GM12878 (cell line): ENCODE results near the gene CPLX1.

Experiments used
- CHD1 ChIP-seq: IDR thresholded peaks from 2 replicates; pipeline ENCODE4 v1.6.1; 2012; ENCODE audit warnings: low read depth, low read length, improper control_type of control experiment
- EP300 ChIP-seq, 2 experiments: fragments of 150-350 bp in 1 of 2; IDR thresholded peaks; 2 replicates each; pipeline ENCODE4 v1.6.1; 2011 to 2012; ENCODE audit warnings: low read depth in 2 of 2, low read length in 2 of 2, borderline replicate concordance in 1 of 2, improper control_type of control experiment in 1 of 2, inconsistent platforms in 1 of 2; ENCODE audit not compliant: control insufficient read depth in 1 of 2
- EZH2 ChIP-seq: IDR thresholded peaks from 2 replicates; pipeline ENCODE4 v1.6.1; 2012; ENCODE audit warnings: low read depth, mild to moderate bottlenecking, control low read depth, inconsistent platforms, low read length, borderline replicate concordance; ENCODE audit not compliant: control insufficient read depth
- GABPA ChIP-seq: IDR thresholded peaks from 2 replicates; pipeline ENCODE4 v1.6.1; 2014; ENCODE audit warnings: antibody characterized with exemption, low read depth, mild to moderate bottlenecking, inconsistent platforms
- JUND ChIP-seq: IDR thresholded peaks from 2 replicates; pipeline ENCODE4 v1.6.1; 2012; ENCODE audit warnings: low read depth, mild to moderate bottlenecking, low read length, improper control_type of control experiment, moderate library complexity
- MTA2 ChIP-seq: fragments of 450-650 bp; IDR thresholded peaks from 2 replicates; pipeline ENCODE4 v1.6.1; 2016; ENCODE audit warnings: low read depth, mild to moderate bottlenecking, moderate library complexity
- MTA3 ChIP-seq: IDR thresholded peaks from 2 replicates; pipeline ENCODE4 v1.6.1; 2012; ENCODE audit warnings: low read length, inconsistent platforms, borderline replicate concordance
- POLR2AphosphoS5 ChIP-seq: IDR thresholded peaks from 2 replicates; pipeline ENCODE4 v1.6.1; 2011; ENCODE audit warnings: mild to moderate bottlenecking, low read length, inconsistent platforms
- RAD21 ChIP-seq: IDR thresholded peaks from 2 replicates; pipeline ENCODE4 v1.6.1; 2011; ENCODE audit warnings: mild to moderate bottlenecking, low read depth, low read length, moderate library complexity; ENCODE audit not compliant: insufficient read depth
- SP1 ChIP-seq: IDR thresholded peaks from one replicate; pipeline ENCODE4 v1.6.1; 2011; ENCODE audit warnings: low read depth, low read length
- ZNF207 ChIP-seq: fragments of 450-650 bp; IDR thresholded peaks from 2 replicates; pipeline ENCODE4 v1.6.1; 2014; ENCODE audit warnings: antibody characterized with exemption, mild to moderate bottlenecking, borderline replicate concordance
- TF ChIP-seq, protein P1 (sequence below), 3 experiments: IDR thresholded peaks in 2 of 3; conservative IDR thresholded peaks in 1 of 3; 2 replicates each; pipeline ENCODE4 v1.5.1; 2011; ENCODE audit warnings: low read depth in 3 of 3, low read length in 3 of 3, mild to moderate bottlenecking in 3 of 3, control low read depth in 2 of 3, moderate library complexity in 2 of 3, inconsistent platforms in 1 of 3, mixed read lengths in 1 of 3; ENCODE audit not compliant: control insufficient read depth in 2 of 3, insufficient read depth in 1 of 3; ENCODE audit errors: extremely low read depth in 1 of 3
- TF ChIP-seq, protein P2 (sequence below): IDR thresholded peaks from 2 replicates; pipeline ENCODE4 v1.6.1; 2012; ENCODE audit warnings: low read depth, low read length, improper control_type of control experiment
- TF ChIP-seq, protein P3 (sequence below): IDR thresholded peaks from 2 replicates; pipeline ENCODE4 v1.6.1; 2012; ENCODE audit warnings: low read depth, low read length, improper control_type of control experiment

DNA sequence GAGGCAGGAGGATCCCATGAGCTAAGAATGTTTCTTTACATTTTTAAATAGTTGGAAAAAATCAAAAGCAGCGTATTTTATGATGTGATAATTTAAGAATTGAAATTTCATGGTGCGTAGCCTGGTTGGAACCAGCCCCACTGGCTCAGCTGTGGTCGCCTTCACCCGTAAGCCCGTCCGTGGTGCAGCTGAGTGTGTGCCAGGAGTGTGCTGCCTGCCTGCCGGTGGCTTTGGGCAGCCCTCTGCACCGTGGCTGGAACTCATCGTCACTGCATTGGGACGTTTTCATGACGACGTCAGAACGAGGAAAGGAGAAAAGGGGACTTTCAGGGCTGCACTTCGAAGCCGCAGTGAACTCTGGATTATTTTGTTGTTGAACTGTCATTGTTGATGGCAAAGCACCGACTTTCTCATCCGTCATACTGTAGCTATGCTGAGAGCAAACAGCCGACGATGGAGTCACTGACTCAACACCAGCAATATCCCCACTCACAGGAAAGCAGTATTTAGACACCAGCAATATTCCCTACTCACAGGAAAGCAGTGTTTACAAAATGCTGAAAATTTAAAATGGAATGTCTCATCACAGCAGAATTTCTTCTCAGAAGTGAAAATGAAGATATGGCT lies 85.2 kb downstream of the CPLX1 start:
- no peak for TF ChIP-seq EZH2
- TF ChIP-seq, protein P1, sequence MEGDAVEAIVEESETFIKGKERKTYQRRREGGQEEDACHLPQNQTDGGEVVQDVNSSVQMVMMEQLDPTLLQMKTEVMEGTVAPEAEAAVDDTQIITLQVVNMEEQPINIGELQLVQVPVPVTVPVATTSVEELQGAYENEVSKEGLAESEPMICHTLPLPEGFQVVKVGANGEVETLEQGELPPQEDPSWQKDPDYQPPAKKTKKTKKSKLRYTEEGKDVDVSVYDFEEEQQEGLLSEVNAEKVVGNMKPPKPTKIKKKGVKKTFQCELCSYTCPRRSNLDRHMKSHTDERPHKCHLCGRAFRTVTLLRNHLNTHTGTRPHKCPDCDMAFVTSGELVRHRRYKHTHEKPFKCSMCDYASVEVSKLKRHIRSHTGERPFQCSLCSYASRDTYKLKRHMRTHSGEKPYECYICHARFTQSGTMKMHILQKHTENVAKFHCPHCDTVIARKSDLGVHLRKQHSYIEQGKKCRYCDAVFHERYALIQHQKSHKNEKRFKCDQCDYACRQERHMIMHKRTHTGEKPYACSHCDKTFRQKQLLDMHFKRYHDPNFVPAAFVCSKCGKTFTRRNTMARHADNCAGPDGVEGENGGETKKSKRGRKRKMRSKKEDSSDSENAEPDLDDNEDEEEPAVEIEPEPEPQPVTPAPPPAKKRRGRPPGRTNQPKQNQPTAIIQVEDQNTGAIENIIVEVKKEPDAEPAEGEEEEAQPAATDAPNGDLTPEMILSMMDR (IDR thresholded peaks at IDR 0.05 in 2 of 3, conservative IDR thresholded peaks at IDR 0.05 in 1 of 3; ENCODE audit: control insufficient read depth in 2 of 3, extremely low read depth in 1 of 3, insufficient read depth in 1 of 3, low read depth in 3 of 3, low read length in 3 of 3) = no peak
- TF ChIP-seq RAD21 = no peak
- no peak for TF ChIP-seq MTA3
- no peak for TF ChIP-seq POLR2AphosphoS5
- no peak for TF ChIP-seq SP1
- TF ChIP-seq ZNF207 = no peak
- no peak for TF ChIP-seq GABPA
- no peak for TF ChIP-seq JUND
- no peak for TF ChIP-seq CHD1
- TF ChIP-seq, protein P2, sequence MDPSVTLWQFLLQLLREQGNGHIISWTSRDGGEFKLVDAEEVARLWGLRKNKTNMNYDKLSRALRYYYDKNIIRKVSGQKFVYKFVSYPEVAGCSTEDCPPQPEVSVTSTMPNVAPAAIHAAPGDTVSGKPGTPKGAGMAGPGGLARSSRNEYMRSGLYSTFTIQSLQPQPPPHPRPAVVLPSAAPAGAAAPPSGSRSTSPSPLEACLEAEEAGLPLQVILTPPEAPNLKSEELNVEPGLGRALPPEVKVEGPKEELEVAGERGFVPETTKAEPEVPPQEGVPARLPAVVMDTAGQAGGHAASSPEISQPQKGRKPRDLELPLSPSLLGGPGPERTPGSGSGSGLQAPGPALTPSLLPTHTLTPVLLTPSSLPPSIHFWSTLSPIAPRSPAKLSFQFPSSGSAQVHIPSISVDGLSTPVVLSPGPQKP = no peak
- TF ChIP-seq MTA2 = no peak
- TF ChIP-seq, protein P3, sequence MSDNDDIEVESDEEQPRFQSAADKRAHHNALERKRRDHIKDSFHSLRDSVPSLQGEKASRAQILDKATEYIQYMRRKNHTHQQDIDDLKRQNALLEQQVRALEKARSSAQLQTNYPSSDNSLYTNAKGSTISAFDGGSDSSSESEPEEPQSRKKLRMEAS = no peak
- no peak for TF ChIP-seq EP300 (IDR thresholded peaks at IDR 0.05; ENCODE audit: borderline replicate concordance in 1 of 2, control insufficient read depth in 1 of 2, low read depth in 2 of 2, low read length in 2 of 2)
